Measurements from ENCODE around the gene EFCAB7.
"Not testable (repeated sequence)": the region's sequence is repeated elsewhere in the genome, so short reads cannot be mapped to it uniquely, and the experiment has no call there.

The EFCAB7 gene

GRCh38 chr1:63569068-63569467 is 45.7 kb downstream of the EFCAB7 start:
- Histone ChIP-seq H3K36me3 (ENCODE audit: control insufficient read depth in 2 of 2, insufficient read depth in 1 of 2, low read length in 2 of 2) (no peaks in the 10 kb centered on the region; a peak in 1 of 3 replicates), H3K27ac (ENCODE audit: extremely low read depth, low read depth, low read length) (no peak overlapping the region), H3K4me1 (ENCODE audit: control insufficient read depth, insufficient read depth, low read length) (no peaks in the 10 kb centered on the region), H3K9me3 (ENCODE audit: control insufficient read depth, insufficient read depth, low read depth, low read length) (no peaks in the 10 kb centered on the region), H3K4me3 (ENCODE audit: low read depth, low read length) (no peak overlapping the region)
- TF ChIP-seq ZNF202 (tag by site-specific recombination; IDR thresholded peaks at IDR 0.05; ENCODE audit: borderline replicate concordance) = no peak
- TF ChIP-seq ZBTB49 (tag by site-specific recombination; IDR thresholded peaks at IDR 0.05; ENCODE audit: low read depth) = no peak
- ChIA-PET POLR2A (no interaction called here), CTCF (interaction anchor here (1.5 kb wide), 1 partner anchor 11 kb away, joined by 7 read pairs; no protein-coding TSS in a partner anchor)

- H3K4me3 ChIP-seq (ENCODE audit: low read depth, low read length) = no peak overlapping the region
- TF ChIP-seq SETDB1 (IDR thresholded peaks at IDR 0.05; ENCODE audit: insufficient read length, low read length) = no peak
- TF ChIP-seq HOXA7 (CRISPR knock-in tag; IDR thresholded peaks at IDR 0.05; ENCODE audit: borderline replicate concordance) = no peak
- TF ChIP-seq ZNF148 (tag by site-specific recombination; IDR thresholded peaks at IDR 0.05; ENCODE audit: borderline replicate concordance) = no peak
- no peak for TF ChIP-seq ZNF623 (tag by site-specific recombination; IDR thresholded peaks at IDR 0.05)
- TF ChIP-seq KLF8 (tag by site-specific recombination; IDR thresholded peaks at IDR 0.05) = no peak
- TF ChIP-seq ZNF645 (tag by site-specific recombination; IDR thresholded peaks at IDR 0.05) = no peak
- TF ChIP-seq ZNF449 (tag by site-specific recombination; IDR thresholded peaks at IDR 0.05) = no peak
- CTCF ChIA-PET = interaction anchor here (0.6 kb wide), 1 partner anchor 15 kb away, joined by 3 read pairs; no protein-coding TSS in a partner anchor
- no peak overlapping the region for H3K27ac ChIP-seq (ENCODE audit: extremely low read depth, low read depth, low read length)
- H3K9me3 ChIP-seq (ENCODE audit: control insufficient read depth, insufficient read depth, low read depth, low read length) = no peaks in the 10 kb centered on the region
- H3K36me3 ChIP-seq (ENCODE audit: control insufficient read depth in 2 of 2, insufficient read depth in 1 of 2, low read length in 2 of 2) = no peaks in the 10 kb centered on the region; a peak in 1 of 3 replicates
- POLR2A ChIA-PET = no interaction called here
- H3K4me1 ChIP-seq (ENCODE audit: control insufficient read depth, insufficient read depth, low read length) = no peaks in the 10 kb centered on the region
Measured at GRCh38 chr1:63569640-63570316, 46.5 kb downstream of the EFCAB7 start.

- H3K36me3 ChIP-seq (ENCODE audit: control insufficient read depth in 2 of 2, insufficient read depth in 1 of 2, low read length in 2 of 2); H3K4me1 ChIP-seq (ENCODE audit: control insufficient read depth, insufficient read depth, low read length); H3K9me3 ChIP-seq (ENCODE audit: control insufficient read depth, insufficient read depth, low read depth, low read length); H3K4me3 ChIP-seq (ENCODE audit: low read depth, low read length); POLR2A ChIA-PET; H3K27ac ChIP-seq (ENCODE audit: extremely low read depth, low read depth, low read length): not testable (repeated sequence)
- CTCF ChIA-PET = interaction anchor here (1.3 kb wide), 2 partner anchors 10 to 15 kb away, joined by 3 to 5 read pairs; no protein-coding TSS in a partner anchor
Measured at GRCh38 chr1:63572686-63573085, 49.4 kb downstream of the EFCAB7 start.
